ENCODE measurements around the gene DBI. TPM values are rescaled to one million over a fixed set of nuclear protein-coding genes. Genes with fewer than 3 reads are reported as not detected.

The DBI gene
- polyA plus RNA-seq, 3 donors: 126 to 436 (median 398) TPM

DNA sequence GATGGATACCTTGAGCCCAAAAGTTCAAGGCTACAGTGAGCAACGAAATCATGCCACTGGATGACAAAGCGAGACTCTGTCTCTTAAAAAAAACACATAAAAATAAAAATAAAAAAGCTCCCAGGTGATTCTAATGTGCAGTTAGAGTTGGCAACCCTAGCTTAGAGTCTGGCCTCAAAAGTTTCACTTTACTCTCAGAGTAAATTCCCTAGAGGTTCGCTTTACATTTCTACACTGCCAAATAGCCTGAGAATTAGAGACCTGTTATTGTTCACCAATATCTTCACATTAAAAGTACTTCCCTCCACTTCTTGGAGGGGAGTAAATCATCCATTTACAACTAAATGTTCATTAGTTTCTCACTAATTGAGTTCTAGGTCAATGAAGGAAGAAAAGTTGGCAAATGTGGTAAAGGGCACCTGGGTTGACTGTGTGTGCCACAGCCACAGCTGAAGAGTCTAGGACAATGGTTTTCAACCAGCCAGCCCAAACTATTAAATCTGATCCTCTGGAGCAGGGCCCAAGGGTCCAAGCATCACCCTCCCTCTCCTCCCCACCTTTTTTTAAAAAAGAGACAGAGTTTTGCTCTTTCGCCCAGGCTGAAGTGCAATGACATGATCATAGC is 49.6 kb downstream of the DBI start:
- no peak overlapping the region for H3K4me3 Mint-ChIP-seq
- no peaks in the 10 kb centered on the region for H3K36me3 ChIP-seq (replicated peaks in 1 of 2; ENCODE audit: control insufficient read depth in 1 of 2, insufficient read depth in 2 of 2, low read length in 2 of 2)
- H3K36me3 Mint-ChIP-seq: no peaks in the 10 kb centered on the region
- H3K27me3 ChIP-seq (ENCODE audit: control insufficient read depth in 2 of 2, insufficient read depth in 2 of 2, low read length in 2 of 2): no peaks in the 10 kb centered on the region
- peaks cover 0 to 5% (median 3%) of the 10 kb centered on the region in 7 donors for H3K9me3 Mint-ChIP-seq
- no peak overlapping the region for H3K27ac Mint-ChIP-seq
- H3K4me1 Mint-ChIP-seq: peaks cover 1% of the 10 kb centered on the region
- peaks cover 0 to 2% of the 10 kb centered on the region in 2 donors for H3K9me3 ChIP-seq (replicated peaks in 1 of 2; ENCODE audit: control insufficient read depth in 1 of 2, insufficient read depth in 1 of 2, low read length in 2 of 2)
- no peak overlapping the region for H3K4me2 ChIP-seq (replicated peaks; ENCODE audit: extremely low read depth, low read length, poor library complexity, severe bottlenecking)
- TF ChIP-seq, protein P1, sequence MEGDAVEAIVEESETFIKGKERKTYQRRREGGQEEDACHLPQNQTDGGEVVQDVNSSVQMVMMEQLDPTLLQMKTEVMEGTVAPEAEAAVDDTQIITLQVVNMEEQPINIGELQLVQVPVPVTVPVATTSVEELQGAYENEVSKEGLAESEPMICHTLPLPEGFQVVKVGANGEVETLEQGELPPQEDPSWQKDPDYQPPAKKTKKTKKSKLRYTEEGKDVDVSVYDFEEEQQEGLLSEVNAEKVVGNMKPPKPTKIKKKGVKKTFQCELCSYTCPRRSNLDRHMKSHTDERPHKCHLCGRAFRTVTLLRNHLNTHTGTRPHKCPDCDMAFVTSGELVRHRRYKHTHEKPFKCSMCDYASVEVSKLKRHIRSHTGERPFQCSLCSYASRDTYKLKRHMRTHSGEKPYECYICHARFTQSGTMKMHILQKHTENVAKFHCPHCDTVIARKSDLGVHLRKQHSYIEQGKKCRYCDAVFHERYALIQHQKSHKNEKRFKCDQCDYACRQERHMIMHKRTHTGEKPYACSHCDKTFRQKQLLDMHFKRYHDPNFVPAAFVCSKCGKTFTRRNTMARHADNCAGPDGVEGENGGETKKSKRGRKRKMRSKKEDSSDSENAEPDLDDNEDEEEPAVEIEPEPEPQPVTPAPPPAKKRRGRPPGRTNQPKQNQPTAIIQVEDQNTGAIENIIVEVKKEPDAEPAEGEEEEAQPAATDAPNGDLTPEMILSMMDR (IDR thresholded peaks at IDR 0.05): no peak
- no peak overlapping the region for H2AFZ ChIP-seq (ENCODE audit: insufficient read depth, low read depth, low read length, poor library complexity, severe bottlenecking)
- no peaks in the 10 kb centered on the region for H3K79me2 ChIP-seq (ENCODE audit: insufficient read depth, low read length)
- intact Hi-C loops (cut with micrococcal nuclease): no loop called here
- WGBS (ENCODE audit: insufficient coverage): 100% methylated on average over 1 of the region's 4 CpGs
- no peak overlapping the region for H3K4me3 ChIP-seq (replicated peaks in 1 of 3; ENCODE audit: low read depth in 2 of 3, low read length in 3 of 3)
- no peak overlapping the region for H3K27ac ChIP-seq (ENCODE audit: low read depth in 1 of 2, low read length in 2 of 2)
- no peak for DNase-seq
- peaks cover 0 to 15% (median 11%) of the 10 kb centered on the region in 3 donors for H3K27me3 Mint-ChIP-seq (ENCODE audit: low read depth in 3 of 3)
- H3K4me1 ChIP-seq (ENCODE audit: control insufficient read depth in 1 of 2, insufficient read depth in 2 of 2, low read length in 2 of 2): no peaks in the 10 kb centered on the region
- no peak overlapping the region for H3K9ac ChIP-seq (ENCODE audit: insufficient read depth, low read length, poor library complexity, severe bottlenecking)
- H4K20me1 ChIP-seq (ENCODE audit: insufficient read depth, low read length): no peaks in the 10 kb centered on the region

DNA sequence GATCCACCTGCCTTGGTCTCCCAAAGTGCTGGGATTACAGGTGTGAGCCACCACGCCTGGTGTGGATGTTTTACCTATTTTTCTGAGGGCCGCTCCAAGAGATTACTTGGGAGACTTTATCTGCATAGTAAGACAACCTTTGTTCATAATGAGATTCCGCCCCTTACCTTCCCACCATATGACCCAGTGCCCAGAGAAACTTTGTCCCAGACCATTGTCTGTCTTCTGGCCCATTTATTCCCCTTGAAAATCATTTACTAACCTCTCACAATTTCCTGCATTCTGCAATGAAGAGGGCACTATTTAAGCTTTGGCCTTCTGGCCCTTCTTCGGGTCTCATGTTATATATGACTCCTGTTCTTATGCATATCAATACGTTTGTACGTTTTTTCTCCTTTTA is 51.1 kb downstream of the DBI start:
- Mint-ChIP-seq H3K27ac (no peak overlapping the region), H3K4me1 (peaks cover 1% of the 10 kb centered on the region), H3K36me3 (no peaks in the 10 kb centered on the region), H3K9me3 (peaks cover 2 to 6% (median 4%) of the 10 kb centered on the region in 7 donors), H3K4me3 (no peak overlapping the region), H3K27me3 (ENCODE audit: low read depth in 3 of 3) (peaks cover 3 to 14% (median 9%) of the 10 kb centered on the region in 3 donors)
- no peak overlapping the region for H3K27ac ChIP-seq (ENCODE audit: low read depth in 1 of 2, low read length in 2 of 2)
- no peak overlapping the region for H2AFZ ChIP-seq (ENCODE audit: insufficient read depth, low read depth, low read length, poor library complexity, severe bottlenecking)
- H3K9me3 ChIP-seq (replicated peaks in 1 of 2; ENCODE audit: control insufficient read depth in 1 of 2, insufficient read depth in 1 of 2, low read length in 2 of 2): peaks cover 0 to 2% of the 10 kb centered on the region in 2 donors
- intact Hi-C loops (cut with micrococcal nuclease): no loop called here
- DNase-seq: no peak
- no peak overlapping the region for H3K9ac ChIP-seq (ENCODE audit: insufficient read depth, low read length, poor library complexity, severe bottlenecking)
- no peak overlapping the region for H3K4me3 ChIP-seq (replicated peaks in 1 of 3; ENCODE audit: low read depth in 2 of 3, low read length in 3 of 3)
- TF ChIP-seq, protein P1 (IDR thresholded peaks at IDR 0.05): no peak
- no peaks in the 10 kb centered on the region for H3K36me3 ChIP-seq (replicated peaks in 1 of 2; ENCODE audit: control insufficient read depth in 1 of 2, insufficient read depth in 2 of 2, low read length in 2 of 2)
- 83% methylated on average over 2 of the region's 6 CpGs for WGBS (ENCODE audit: insufficient coverage)
- no peak overlapping the region for H3K4me2 ChIP-seq (replicated peaks; ENCODE audit: extremely low read depth, low read length, poor library complexity, severe bottlenecking)
- H3K79me2 ChIP-seq (ENCODE audit: insufficient read depth, low read length): no peaks in the 10 kb centered on the region
- no peaks in the 10 kb centered on the region for H4K20me1 ChIP-seq (ENCODE audit: insufficient read depth, low read length)
- H3K27me3 ChIP-seq (ENCODE audit: control insufficient read depth in 2 of 2, insufficient read depth in 2 of 2, low read length in 2 of 2): peaks cover 0 to under 1% of the 10 kb centered on the region in 2 donors
- H3K4me1 ChIP-seq (ENCODE audit: control insufficient read depth in 1 of 2, insufficient read depth in 2 of 2, low read length in 2 of 2): no peaks in the 10 kb centered on the region
